Temporal lobe (tissue), 1 donor: ENCODE measurements around the gene FAM50B. TPM values are rescaled to one million over a fixed set of nuclear protein-coding genes. Genes with fewer than 3 reads are reported as not detected.

Experiments
- total RNA-seq: library from RNA; depleted of rRNA; stranded (reverse); fragments of >200 nt; gene quantifications from one replicate; pipeline ENCODE4 v1.2.3, GENCODE V29; 2014

The FAM50B gene
- total RNA-seq, 1 donor from 2014 or later, result 11.8 TPM

Other genes with a start within 250 kb of the FAM50B start
- gene PXDC1, start 97.7 kb upstream of the FAM50B start, total RNA-seq, result 9.1 TPM
- not detected for gene FAM217A, start 229.8 kb downstream of the FAM50B start, total RNA-seq